ENCODE data around the gene TMPRSS11A. TPM values are rescaled to one million over a fixed set of nuclear protein-coding genes. Genes with fewer than 3 reads are reported as not detected.
A peak's percentile ranks its signal among the peaks of the same experiment; 100 is the strongest.

Gene TMPRSS11A
- total and polyA plus RNA-seq, 2 experiments from 2014 or later, result not detected

DNA sequence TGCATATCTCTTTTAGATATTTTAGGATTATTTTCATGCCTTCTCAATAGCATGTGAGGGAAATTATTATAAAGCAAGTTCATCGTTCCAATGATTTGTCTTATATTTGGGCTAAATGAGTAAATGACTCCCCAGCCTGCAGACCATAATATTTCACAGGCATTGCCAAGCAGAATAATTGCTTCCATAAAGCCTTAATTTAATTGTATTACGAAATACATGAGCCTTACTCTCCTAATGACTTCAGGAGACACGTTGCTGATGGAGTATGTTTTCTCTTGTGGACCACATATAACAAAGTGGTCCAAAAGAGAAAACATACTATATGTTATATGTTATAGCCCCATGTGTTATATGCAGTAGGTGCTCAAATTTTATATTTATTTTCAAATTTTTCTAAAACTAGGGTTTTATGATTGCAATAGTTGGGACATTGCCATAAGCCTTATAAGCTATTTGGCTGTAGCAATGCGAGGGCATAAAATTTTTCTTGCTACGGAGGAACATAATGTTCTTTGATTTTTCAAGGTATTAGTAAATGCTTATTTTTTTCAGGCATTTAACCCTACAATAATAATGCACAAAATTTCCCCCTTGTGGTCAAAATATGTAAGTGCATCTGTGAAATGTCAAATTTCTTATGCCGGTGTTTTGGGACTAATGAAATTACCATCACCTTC is 53.2 kb downstream of the TMPRSS11A start:
- H3K4me3 Mint-ChIP-seq, result no peak overlapping the region
- no peaks in the 10 kb centered on the region for H3K9me3 Mint-ChIP-seq
- no peaks in the 10 kb centered on the region for H3K4me1 Mint-ChIP-seq
- H3K27me3 Mint-ChIP-seq (ENCODE audit: insufficient read depth, low read depth, poor library complexity), result no peaks in the 10 kb centered on the region
- DNase-seq (ENCODE audit: low spot score) (peak; percentile 28), ATAC-seq (no peak)
- Histone ChIP-seq H3K4me3 (no peak overlapping the region), H3K4me1 (ENCODE audit: insufficient read depth) (no peaks in the 10 kb centered on the region), H3K27me3 (ENCODE audit: insufficient read depth) (no peaks in the 10 kb centered on the region), H3F3A (replicated peaks; ENCODE audit: low read depth) (no peaks in the 10 kb centered on the region), H4K20me1 (replicated peaks; ENCODE audit: insufficient read depth) (no peaks in the 10 kb centered on the region), H3K79me2 (replicated peaks; ENCODE audit: insufficient read depth) (no peaks in the 10 kb centered on the region), H3K36me3 (ENCODE audit: insufficient read depth) (no peaks in the 10 kb centered on the region), H3K9me2 (ENCODE audit: insufficient read depth) (no peaks in the 10 kb centered on the region), H2AFZ (no peak overlapping the region), H3K27ac (ENCODE audit: low read depth) (no peak overlapping the region), H3K4me2 (no peak overlapping the region)
- no peak overlapping the region for H3K27ac Mint-ChIP-seq
- no peaks in the 10 kb centered on the region for H3K36me3 Mint-ChIP-seq (ENCODE audit: low read depth)
- TF ChIP-seq EZH2phosphoT487 (IDR thresholded peaks at IDR 0.05; ENCODE audit: unreplicated experiment), result no peak
- TF ChIP-seq, protein P1, sequence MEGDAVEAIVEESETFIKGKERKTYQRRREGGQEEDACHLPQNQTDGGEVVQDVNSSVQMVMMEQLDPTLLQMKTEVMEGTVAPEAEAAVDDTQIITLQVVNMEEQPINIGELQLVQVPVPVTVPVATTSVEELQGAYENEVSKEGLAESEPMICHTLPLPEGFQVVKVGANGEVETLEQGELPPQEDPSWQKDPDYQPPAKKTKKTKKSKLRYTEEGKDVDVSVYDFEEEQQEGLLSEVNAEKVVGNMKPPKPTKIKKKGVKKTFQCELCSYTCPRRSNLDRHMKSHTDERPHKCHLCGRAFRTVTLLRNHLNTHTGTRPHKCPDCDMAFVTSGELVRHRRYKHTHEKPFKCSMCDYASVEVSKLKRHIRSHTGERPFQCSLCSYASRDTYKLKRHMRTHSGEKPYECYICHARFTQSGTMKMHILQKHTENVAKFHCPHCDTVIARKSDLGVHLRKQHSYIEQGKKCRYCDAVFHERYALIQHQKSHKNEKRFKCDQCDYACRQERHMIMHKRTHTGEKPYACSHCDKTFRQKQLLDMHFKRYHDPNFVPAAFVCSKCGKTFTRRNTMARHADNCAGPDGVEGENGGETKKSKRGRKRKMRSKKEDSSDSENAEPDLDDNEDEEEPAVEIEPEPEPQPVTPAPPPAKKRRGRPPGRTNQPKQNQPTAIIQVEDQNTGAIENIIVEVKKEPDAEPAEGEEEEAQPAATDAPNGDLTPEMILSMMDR (conservative IDR thresholded peaks at IDR 0.05; ENCODE audit: low read depth in 2 of 2), result peak in 1 of 2 experiments; percentile 76; a peak in 3 of 4 replicates

DNA sequence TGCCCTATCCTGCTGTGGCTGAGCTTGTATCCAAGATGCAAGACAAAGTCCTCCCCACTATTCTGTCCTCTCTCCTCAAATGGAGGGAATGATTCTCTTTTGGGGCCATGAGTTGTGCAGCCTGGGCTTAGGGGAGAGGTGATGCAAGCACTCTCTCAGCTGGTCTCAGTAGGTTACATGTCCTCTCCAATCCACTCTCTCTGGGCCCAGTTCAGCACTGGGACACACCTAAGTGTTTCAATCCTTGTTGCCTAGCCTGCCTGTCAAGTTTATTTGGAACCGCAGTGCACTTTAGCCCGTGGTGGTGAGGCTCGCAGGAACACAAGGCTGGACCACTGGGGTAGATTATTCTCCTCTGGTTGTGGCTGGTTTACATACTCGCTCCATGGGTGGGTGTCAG is 55.6 kb downstream of the TMPRSS11A start:
- no peak for DNase-seq (ENCODE audit: low spot score)
- Histone ChIP-seq H3K27me3 (ENCODE audit: insufficient read depth) (no peaks in the 10 kb centered on the region), H3K4me3 (no peak overlapping the region), H2AFZ (0 out of 2 replicates have a peak overlapping the region, but pooled peaks have one; percentile 12), H3K36me3 (ENCODE audit: insufficient read depth) (no peaks in the 10 kb centered on the region), H3K4me1 (ENCODE audit: insufficient read depth) (no peaks in the 10 kb centered on the region), H3F3A (replicated peaks; ENCODE audit: low read depth) (no peaks in the 10 kb centered on the region), H3K4me2 (no peak overlapping the region), H3K9me2 (ENCODE audit: insufficient read depth) (no peaks in the 10 kb centered on the region), H3K79me2 (replicated peaks; ENCODE audit: insufficient read depth) (no peaks in the 10 kb centered on the region), H3K27ac (ENCODE audit: low read depth) (no peak overlapping the region), H4K20me1 (replicated peaks; ENCODE audit: insufficient read depth) (no peaks in the 10 kb centered on the region)
- H3K27ac Mint-ChIP-seq, result no peak overlapping the region
- no peaks in the 10 kb centered on the region for H3K36me3 Mint-ChIP-seq (ENCODE audit: low read depth)
- H3K27me3 Mint-ChIP-seq (ENCODE audit: insufficient read depth, low read depth, poor library complexity), result no peaks in the 10 kb centered on the region
- H3K9me3 Mint-ChIP-seq, result no peaks in the 10 kb centered on the region
- ATAC-seq, result no peak
- no peaks in the 10 kb centered on the region for H3K4me1 Mint-ChIP-seq
- H3K4me3 Mint-ChIP-seq, result no peak overlapping the region
- TF ChIP-seq ZNF331 (CRISPR knock-in tag; IDR thresholded peaks at IDR 0.05; ENCODE audit: low read depth) (no peak), STAT1 (IDR thresholded peaks at IDR 0.05; ENCODE audit: unreplicated experiment) (no peak), ZNF114 (CRISPR knock-in tag; IDR thresholded peaks at IDR 0.05) (no peak), NANOG (IDR thresholded peaks at IDR 0.05; ENCODE audit: borderline replicate concordance) (no peak), CREB1 (CRISPR knock-in tag; IDR thresholded peaks at IDR 0.05; ENCODE audit: low read depth) (no peak), EZH2 (IDR thresholded peaks at IDR 0.05; ENCODE audit: low read depth, unreplicated experiment) (no peak), POLR2AphosphoS5 (IDR thresholded peaks at IDR 0.05; ENCODE audit: low read depth) (no peak), EZH2phosphoT487 (IDR thresholded peaks at IDR 0.05; ENCODE audit: unreplicated experiment) (no peak)
- TF ChIP-seq, protein P2, sequence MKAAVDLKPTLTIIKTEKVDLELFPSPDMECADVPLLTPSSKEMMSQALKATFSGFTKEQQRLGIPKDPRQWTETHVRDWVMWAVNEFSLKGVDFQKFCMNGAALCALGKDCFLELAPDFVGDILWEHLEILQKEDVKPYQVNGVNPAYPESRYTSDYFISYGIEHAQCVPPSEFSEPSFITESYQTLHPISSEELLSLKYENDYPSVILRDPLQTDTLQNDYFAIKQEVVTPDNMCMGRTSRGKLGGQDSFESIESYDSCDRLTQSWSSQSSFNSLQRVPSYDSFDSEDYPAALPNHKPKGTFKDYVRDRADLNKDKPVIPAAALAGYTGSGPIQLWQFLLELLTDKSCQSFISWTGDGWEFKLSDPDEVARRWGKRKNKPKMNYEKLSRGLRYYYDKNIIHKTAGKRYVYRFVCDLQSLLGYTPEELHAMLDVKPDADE (IDR thresholded peaks at IDR 0.05), result no peak
- TF ChIP-seq, protein P3, sequence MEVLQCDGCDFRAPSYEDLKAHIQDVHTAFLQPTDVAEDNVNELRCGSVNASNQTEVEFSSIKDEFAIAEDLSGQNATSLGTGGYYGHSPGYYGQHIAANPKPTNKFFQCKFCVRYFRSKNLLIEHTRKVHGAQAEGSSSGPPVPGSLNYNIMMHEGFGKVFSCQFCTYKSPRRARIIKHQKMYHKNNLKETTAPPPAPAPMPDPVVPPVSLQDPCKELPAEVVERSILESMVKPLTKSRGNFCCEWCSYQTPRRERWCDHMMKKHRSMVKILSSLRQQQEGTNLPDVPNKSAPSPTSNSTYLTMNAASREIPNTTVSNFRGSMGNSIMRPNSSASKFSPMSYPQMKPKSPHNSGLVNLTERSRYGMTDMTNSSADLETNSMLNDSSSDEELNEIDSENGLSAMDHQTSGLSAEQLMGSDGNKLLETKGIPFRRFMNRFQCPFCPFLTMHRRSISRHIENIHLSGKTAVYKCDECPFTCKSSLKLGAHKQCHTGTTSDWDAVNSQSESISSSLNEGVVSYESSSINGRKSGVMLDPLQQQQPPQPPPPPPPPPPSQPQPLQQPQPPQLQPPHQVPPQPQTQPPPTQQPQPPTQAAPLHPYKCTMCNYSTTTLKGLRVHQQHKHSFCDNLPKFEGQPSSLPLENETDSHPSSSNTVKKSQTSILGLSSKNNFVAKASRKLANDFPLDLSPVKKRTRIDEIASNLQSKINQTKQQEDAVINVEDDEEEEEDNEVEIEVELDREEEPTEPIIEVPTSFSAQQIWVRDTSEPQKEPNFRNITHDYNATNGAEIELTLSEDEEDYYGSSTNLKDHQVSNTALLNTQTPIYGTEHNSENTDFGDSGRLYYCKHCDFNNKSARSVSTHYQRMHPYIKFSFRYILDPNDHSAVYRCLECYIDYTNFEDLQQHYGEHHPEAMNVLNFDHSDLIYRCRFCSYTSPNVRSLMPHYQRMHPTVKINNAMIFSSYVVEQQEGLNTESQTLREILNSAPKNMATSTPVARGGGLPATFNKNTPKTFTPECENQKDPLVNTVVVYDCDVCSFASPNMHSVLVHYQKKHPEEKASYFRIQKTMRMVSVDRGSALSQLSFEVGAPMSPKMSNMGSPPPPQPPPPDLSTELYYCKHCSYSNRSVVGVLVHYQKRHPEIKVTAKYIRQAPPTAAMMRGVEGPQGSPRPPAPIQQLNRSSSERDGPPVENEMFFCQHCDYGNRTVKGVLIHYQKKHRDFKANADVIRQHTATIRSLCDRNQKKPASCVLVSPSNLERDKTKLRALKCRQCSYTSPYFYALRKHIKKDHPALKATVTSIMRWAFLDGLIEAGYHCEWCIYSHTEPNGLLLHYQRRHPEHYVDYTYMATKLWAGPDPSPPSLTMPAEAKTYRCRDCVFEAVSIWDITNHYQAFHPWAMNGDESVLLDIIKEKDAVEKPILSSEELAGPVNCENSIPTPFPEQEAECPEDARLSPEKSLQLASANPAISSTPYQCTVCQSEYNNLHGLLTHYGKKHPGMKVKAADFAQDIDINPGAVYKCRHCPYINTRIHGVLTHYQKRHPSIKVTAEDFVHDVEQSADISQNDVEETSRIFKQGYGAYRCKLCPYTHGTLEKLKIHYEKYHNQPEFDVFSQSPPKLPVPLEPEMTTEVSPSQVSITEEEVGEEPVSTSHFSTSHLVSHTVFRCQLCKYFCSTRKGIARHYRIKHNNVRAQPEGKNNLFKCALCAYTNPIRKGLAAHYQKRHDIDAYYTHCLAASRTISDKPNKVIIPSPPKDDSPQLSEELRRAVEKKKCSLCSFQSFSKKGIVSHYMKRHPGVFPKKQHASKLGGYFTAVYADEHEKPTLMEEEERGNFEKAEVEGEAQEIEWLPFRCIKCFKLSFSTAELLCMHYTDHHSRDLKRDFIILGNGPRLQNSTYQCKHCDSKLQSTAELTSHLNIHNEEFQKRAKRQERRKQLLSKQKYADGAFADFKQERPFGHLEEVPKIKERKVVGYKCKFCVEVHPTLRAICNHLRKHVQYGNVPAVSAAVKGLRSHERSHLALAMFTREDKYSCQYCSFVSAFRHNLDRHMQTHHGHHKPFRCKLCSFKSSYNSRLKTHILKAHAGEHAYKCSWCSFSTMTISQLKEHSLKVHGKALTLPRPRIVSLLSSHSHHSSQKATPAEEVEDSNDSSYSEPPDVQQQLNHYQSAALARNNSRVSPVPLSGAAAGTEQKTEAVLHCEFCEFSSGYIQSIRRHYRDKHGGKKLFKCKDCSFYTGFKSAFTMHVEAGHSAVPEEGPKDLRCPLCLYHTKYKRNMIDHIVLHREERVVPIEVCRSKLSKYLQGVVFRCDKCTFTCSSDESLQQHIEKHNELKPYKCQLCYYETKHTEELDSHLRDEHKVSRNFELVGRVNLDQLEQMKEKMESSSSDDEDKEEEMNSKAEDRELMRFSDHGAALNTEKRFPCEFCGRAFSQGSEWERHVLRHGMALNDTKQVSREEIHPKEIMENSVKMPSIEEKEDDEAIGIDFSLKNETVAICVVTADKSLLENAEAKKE (CRISPR knock-in tag; IDR thresholded peaks at IDR 0.05), result no peak
